Measurements from ENCODE around the gene DPM2.

DNA sequence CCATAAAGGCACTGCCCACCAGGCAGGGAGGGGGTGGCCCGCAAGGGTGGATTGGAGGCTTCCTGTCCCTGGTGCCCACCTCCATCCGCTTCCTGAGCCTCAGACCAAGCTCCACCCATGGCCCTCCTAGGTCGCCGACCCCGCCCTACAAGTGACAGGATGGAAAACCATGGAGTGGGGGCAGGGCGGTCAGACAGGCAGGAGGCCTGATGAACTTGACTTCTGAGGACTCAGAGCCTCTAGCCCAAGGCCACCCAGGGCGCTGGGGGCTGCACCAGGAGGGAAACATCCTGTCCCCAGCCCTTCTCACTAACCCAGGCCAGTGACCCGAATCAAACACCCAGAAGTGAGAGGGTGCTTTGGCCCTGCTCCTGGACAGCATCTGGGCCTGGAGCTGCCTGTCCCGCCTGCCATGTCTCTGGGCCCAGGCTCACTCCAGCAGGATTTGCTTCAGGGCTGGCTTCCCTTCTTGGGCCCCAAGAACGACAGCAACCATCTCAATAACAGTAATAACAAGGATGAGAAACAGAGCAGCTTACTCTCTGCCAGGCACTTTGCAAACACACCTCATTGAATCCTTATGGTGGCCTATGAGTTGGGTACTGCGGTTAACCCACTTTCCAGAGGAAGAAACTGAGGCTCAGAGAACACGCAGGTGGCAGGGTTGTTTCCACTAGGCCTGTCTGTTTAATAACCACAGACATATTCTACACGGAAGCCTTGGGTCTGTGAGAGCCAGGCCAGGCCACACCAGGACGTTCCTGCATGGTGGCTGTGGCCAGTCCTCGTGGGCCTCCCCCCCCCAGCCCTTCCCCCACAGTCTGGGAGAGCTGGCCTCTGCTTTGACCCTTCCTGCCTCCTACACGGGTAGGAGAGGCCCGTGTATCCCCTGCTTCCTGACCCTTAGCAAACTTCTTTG lies 33.8 kb downstream of the DPM2 start:
- TF ChIP-seq, protein P1, sequence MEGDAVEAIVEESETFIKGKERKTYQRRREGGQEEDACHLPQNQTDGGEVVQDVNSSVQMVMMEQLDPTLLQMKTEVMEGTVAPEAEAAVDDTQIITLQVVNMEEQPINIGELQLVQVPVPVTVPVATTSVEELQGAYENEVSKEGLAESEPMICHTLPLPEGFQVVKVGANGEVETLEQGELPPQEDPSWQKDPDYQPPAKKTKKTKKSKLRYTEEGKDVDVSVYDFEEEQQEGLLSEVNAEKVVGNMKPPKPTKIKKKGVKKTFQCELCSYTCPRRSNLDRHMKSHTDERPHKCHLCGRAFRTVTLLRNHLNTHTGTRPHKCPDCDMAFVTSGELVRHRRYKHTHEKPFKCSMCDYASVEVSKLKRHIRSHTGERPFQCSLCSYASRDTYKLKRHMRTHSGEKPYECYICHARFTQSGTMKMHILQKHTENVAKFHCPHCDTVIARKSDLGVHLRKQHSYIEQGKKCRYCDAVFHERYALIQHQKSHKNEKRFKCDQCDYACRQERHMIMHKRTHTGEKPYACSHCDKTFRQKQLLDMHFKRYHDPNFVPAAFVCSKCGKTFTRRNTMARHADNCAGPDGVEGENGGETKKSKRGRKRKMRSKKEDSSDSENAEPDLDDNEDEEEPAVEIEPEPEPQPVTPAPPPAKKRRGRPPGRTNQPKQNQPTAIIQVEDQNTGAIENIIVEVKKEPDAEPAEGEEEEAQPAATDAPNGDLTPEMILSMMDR (IDR thresholded peaks at IDR 0.05; ENCODE audit: borderline replicate concordance, extremely low read depth, low read length, poor library complexity, severe bottlenecking), result no peak
- TF ChIP-seq EZH2 (IDR thresholded peaks at IDR 0.05; ENCODE audit: borderline replicate concordance, low read depth, low read length, severe bottlenecking), result no peak

Measured in DND-41 (cell line).